ENCODE data around the gene FRYL.
A peak's percentile ranks its signal among the peaks of the same experiment; 100 is the strongest.

Gene FRYL

DNA sequence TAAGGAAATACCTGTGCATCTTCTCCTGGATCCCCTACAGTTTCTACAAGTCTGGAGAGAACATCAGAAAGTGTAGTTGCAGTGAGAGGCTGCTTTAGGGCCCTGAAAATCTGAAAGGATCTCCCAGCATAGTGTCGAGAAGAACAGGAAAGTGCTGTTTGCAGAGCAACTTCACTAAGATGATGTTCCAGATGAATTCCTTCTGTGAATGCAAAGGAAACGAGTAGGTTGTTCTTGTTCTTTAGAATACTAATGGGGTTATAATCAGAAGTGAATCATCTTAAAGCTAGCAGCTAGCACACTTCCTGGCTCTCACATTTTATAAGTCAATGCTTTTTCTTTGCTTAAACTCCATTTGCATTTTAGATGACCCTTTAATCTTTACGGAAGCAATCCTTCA lies 236.3 kb downstream of the FRYL start:
- no peak for DNase-seq

GRCh38 chr4:48542888-48543287 lies 237.2 kb downstream of the FRYL start:
- DNase-seq, result no peak

- DNase-seq, result no peak
Measured at GRCh38 chr4:48539597-48539996, 240.5 kb downstream of the FRYL start.

DNA sequence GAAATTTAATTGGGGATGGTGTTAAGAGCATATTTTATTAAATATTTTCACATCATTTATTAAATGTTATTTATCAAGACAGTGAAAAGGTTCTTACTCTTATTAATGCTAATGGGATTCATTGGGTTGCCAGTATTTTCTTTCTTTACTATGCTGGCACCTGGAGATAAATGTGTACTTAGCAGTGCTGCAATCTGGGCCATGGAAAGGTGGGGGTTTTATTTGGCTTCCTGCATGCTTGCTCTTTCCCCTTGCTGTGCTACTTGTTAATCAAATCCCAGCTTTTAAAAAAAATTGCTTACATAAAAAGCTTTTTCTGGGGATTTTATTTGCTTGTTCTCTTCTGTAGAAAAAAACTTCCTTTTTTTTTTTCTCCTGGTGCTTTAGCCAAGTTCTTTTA lies 241.7 kb downstream of the FRYL start:
- DNase-seq, result no peak

- DNase-seq, result no peak
Measured at GRCh38 chr4:48526406-48526805, 253.7 kb downstream of the FRYL start.

- DNase-seq, result no peak
Measured at GRCh38 chr4:48518143-48518542, 261.9 kb downstream of the FRYL start.

DNA sequence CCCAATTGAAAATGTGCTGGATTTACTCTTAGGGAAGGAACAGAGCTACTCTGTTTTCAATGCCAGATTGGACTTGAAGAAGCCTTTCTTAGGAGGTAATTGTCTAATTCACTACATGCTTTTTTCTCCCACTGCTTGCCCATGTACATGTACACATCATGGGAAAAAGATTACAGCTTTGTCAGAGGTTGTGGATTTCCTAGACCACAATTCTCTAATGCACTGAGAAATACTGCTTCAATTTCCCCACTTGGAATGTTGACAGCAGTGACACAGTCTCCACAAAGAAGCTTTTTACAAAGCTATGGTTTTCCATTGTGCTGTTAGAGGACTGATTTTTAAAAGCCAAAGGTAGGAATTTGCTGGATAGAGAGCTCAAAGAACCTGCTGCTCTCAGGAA lies 270.5 kb downstream of the FRYL start:
- DNase-seq, result peak; percentile 47

- no peak for DNase-seq
Measured at GRCh38 chr4:48506716-48507115, 273.4 kb downstream of the FRYL start.

- DNase-seq, result no peak
Measured at GRCh38 chr4:48504352-48504751, 275.7 kb downstream of the FRYL start.

GRCh38 chr4:48504026-48504330 lies 276.1 kb downstream of the FRYL start:
- DNase-seq, result no peak

DNA sequence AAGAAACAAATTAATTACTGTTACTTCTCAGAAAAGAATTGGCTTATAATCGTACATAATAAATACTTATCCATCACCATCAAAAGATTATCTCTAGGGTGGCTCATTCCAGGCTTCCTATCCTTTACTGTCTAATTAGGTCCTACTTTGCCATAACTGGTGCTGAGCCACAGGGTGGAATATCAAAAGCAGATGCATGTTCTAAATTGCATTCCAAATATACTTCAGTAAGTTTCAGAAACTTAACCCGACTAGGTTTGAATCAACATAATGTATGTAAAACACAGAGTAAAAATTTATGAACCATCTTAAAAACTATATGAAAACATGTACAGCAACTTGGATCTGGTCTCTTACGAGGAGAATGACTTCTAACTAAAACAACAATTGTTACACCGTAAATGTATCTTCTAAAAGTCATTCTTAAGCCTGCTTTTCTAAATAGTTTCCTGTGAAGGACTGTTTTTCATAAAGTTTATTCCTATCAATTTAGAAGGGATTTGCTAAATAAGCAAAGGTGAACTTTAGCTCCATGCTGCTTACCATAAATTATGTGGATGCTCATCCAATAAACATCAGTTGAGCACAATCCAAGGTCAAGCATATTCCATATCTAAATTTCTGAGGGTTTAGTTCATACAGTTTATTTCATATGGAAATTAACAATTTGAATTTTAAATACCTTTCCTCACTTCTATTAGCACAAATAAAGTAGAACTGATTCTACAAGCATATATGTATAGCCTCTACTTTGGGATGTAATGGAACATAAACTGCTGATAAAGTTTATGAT lies 276.6 kb downstream of the FRYL start:
- DNase-seq, result no peak

GRCh38 chr4:48499551-48500066 lies 280.5 kb downstream of the FRYL start:
- DNase-seq, result no peak

DNA sequence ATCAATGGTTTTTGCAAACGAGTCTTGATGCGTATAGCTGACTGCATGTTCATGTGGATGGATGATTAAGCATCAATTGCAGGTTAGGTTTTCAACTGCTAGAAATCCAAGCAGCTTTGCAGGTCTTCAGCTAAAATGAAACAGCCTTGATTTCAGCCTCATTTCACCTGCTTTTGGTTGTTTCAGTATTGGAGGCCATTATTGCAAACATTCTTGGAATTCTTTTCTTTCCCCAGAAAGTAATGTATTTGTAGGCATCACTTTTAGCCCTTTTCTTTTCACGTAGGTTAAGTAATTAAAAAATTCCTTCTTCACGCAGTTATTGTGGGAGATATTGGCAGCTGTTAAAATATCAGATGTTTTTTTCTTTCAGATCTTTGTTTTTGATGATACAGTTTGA lies 281.2 kb downstream of the FRYL start:
- DNase-seq, result no peak

DNA sequence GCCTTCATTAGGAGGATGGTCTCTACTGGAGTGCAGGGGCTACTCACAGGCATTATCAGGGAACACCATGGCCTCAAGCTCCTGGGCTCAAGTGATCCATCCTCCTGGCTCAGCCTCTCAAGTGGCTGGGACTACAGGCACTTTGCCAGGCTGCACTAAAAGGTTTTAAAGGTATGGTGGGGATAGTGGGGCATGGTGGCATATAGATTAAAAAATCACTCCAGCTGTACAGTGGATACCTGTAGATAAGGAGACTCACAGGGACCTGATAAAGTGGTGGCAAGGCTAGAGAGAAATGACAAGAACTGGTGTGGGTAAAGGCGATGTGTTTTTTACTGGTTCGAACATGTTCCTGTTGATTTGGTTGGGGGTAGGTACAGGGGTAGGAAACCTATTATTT lies 284.1 kb downstream of the FRYL start:
- no peak for DNase-seq

- DNase-seq, result no peak
Measured at GRCh38 chr4:48493452-48494100, 286.5 kb downstream of the FRYL start.

- no peak for DNase-seq
Measured at GRCh38 chr4:48491514-48492176, 288.4 kb downstream of the FRYL start.

DNA sequence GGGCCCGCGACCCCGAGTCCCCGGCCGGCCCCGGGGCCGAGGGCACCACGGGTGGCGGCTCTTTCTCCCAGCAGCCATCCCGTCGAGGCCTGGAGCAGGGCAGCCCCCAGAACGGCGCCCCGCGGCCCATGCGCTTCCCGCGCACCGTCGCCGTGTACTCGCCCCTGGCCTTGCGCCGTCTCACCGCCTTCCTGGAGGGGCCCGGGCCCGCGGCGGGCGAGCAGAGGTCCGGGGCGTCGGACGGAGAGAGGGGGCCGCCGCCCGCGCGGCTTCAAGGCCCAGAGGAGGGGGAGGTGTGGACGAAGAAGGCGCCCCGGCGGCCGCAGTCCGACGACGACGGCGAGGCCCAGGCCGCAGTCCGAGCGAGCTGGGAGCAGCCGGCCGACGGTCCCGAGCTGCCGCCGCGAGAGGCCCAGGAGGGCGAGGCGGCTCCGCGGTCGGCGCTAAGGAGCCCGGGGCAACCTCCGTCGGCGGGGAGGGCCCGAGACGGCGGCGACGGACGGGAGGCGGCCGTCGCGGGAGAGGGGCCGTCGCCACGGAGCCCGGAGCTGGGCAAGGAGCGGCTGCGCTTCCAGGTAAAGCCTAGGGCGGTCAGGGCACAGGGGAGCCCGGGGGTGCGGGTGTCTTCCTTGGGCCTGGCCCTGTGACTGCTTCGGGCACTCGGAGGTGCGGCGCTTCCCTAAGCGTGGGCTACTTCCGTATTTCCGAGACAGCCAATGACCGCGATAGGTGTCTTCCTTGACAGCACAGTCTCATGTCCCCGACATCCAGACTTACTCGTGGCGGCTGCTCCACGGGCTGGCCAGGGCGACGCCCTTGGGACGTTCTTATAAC lies 289.2 kb downstream of the FRYL start:
- no peak for DNase-seq

GRCh38 chr4:48490012-48490679 lies 289.9 kb downstream of the FRYL start, which contains the start of gene ZAR1:
TSS of gene ZAR1 (plus strand) at chr4:48490252. CDS start at chr4:48490292, 40 bp downstream.
- no peak for DNase-seq

DNA sequence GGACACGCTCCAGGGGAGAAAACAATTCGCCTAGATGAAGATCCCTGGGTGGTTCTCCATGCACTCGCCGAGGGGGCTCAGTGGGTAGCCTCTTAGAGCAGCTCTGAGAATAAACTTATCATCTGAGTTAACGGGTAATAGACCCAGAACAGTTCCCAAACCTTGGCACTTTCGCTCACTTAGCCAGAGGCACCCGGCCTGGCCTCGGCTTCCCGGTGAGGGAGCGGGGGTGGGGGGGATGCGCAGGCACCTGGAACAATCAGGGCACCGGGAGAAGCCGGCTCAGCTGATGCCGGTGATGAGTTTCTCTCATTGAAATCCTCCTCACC lies 290.4 kb downstream of the FRYL start:
- DNase-seq, result no peak

- DNase-seq, result no peak
Measured at GRCh38 chr4:48484494-48485168, 295.4 kb downstream of the FRYL start.

DNA sequence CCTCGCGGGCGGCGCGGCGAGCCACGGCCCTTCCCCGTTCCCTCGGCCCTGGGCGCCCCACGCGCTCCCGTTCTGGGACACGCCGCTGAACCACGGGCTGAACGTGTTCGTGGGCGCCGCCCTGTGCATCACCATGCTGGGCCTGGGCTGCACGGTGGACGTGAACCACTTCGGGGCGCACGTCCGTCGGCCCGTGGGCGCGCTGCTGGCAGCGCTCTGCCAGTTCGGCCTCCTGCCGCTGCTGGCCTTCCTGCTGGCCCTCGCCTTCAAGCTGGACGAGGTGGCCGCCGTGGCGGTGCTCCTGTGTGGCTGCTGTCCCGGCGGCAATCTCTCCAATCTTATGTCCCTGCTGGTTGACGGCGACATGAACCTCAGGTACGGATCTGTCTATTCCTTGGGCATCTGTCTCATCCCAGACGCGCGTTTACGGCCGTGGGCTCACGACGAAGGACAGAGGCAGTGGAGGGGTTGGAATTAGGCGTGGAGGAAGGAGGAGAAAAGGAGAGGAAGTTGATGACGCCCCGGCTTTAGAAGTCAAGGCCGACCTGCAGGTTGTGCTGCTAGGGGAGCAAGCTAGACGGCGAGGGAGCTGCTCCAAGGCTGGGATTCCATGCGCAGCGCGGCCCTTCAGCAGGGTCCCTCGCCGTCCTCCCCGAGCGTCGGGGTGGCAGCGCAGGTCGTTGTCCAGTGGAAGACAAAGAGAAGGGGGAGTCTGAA lies 296.1 kb downstream of the FRYL start:
- no peak for DNase-seq
